ENCODE data around the gene PLEKHO2.

DNA sequence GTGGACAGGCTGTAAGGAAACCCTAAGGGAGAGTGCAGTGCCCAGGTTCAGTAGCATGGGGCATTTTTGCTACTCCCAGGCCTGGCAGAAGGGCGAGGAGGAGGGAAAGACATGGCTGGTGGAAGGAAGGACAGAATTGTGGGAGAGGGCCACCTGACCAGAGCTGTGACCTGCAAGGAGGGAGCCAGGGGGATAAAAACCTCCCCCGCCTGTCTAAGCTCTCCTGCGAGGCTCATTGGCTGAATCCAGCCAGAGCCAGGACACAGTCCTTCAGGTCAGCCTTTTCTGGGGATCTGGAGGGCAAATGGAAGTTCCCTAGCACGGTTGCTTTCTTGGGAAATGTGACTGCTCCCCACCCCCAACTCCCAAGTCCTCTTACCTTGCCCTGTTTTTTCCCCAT lies 56.7 kb downstream of the PLEKHO2 start:
- TF ChIP-seq, protein P1, sequence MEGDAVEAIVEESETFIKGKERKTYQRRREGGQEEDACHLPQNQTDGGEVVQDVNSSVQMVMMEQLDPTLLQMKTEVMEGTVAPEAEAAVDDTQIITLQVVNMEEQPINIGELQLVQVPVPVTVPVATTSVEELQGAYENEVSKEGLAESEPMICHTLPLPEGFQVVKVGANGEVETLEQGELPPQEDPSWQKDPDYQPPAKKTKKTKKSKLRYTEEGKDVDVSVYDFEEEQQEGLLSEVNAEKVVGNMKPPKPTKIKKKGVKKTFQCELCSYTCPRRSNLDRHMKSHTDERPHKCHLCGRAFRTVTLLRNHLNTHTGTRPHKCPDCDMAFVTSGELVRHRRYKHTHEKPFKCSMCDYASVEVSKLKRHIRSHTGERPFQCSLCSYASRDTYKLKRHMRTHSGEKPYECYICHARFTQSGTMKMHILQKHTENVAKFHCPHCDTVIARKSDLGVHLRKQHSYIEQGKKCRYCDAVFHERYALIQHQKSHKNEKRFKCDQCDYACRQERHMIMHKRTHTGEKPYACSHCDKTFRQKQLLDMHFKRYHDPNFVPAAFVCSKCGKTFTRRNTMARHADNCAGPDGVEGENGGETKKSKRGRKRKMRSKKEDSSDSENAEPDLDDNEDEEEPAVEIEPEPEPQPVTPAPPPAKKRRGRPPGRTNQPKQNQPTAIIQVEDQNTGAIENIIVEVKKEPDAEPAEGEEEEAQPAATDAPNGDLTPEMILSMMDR (IDR thresholded peaks at IDR 0.05) = no peak
- TF ChIP-seq POLR2A (IDR thresholded peaks at IDR 0.05) = no peak

Data from Peyer's patch (tissue), 4 donors.